ENCODE data around the gene MYOM3. TPM values are rescaled to one million over a fixed set of nuclear protein-coding genes. Genes with fewer than 3 reads are reported as not detected.
A peak's percentile ranks its signal among the peaks of the same experiment; 100 is the strongest.

Gene MYOM3
- total and polyA plus RNA-seq, 2 of the 4 experiments (the other 2 are of a cell fraction) = 0.03 TPM; not detected in 1

GRCh38 chr1:24150234-24151174, 38.6 kb upstream of the MYOM3 start:
- ChIA-PET CTCF (interaction anchor here (0.5 to 1.6 kb wide), 10 partner anchors 8 to 314 kb away, joined by 3 to 13 read pairs (median 4); no protein-coding TSS in a partner anchor), POLR2A (ENCODE audit: unreplicated experiment) (no interaction called here)
- no peak overlapping the region for H4K5ac ChIP-seq (ENCODE audit: low read depth, low read length)
- no peak overlapping the region for H2BK15ac ChIP-seq (ENCODE audit: low read depth, low read length)
- 0 out of 2 replicates have a peak overlapping the region, but pooled peaks have one; percentile 28 for H3K4ac ChIP-seq (ENCODE audit: low read depth, low read length)
- no peak overlapping the region for H2BK5ac ChIP-seq (ENCODE audit: low read depth, low read length, poor library complexity, severe bottlenecking)
- peaks cover 54% of the 10 kb centered on the region for H3K27me3 ChIP-seq (ENCODE audit: control insufficient read depth, insufficient read depth, low read length)
- no peak overlapping the region for H4K8ac ChIP-seq (ENCODE audit: low read depth in 2 of 2, low read length in 2 of 2)
- no peak overlapping the region for H3K27ac ChIP-seq (ENCODE audit: insufficient read depth, low read length)
- H2BK120ac ChIP-seq (ENCODE audit: low read depth, low read length) = peak overlapping the region; percentile 36; the same call in 1 of the 2 replicates
- peaks cover 5% of the 10 kb centered on the region; the same call in 1 of the 2 replicates for H3K9me1 ChIP-seq (ENCODE audit: insufficient read depth, low read length)
- H3K4me3 ChIP-seq (ENCODE audit: insufficient read depth, low read depth, low read length) = no peak overlapping the region
- no peaks in the 10 kb centered on the region for H3K36me3 ChIP-seq (ENCODE audit: control insufficient read depth, insufficient read depth, low read length)
- DNase-seq (peak; percentile 67), ATAC-seq (ENCODE audit: low read depth) (peak; percentile 99)
- WGBS, 2 experiments (ENCODE audit: extremely low coverage in 2 of 2, insufficient read length in 1 of 2) = 30% methylated on average over 12 of the region's 36 CpGs; no CpG with 5 or more reads in 1 of the 2 experiments
- no peak overlapping the region for H2BK20ac ChIP-seq (ENCODE audit: low read depth, low read length)
- no peak overlapping the region for H3K23ac ChIP-seq (ENCODE audit: low read depth, low read length)
- H4K91ac ChIP-seq (ENCODE audit: insufficient read depth, low read depth, low read length) = no peak overlapping the region
- in situ Hi-C loops (cut with MboI; ENCODE audit: low sequenced_read_pairs) = no loop called here
- no peak overlapping the region for H2AK9ac ChIP-seq (replicated peaks; ENCODE audit: low read depth, low read length, poor library complexity)
- BruUV-seq (replicated peaks) = no TSS peak
- intact Hi-C loops (cut with micrococcal nuclease) = loop anchor here (2.0 to 5.0 kb wide), 2 partner anchors 47 to 240 kb away; no protein-coding TSS in a partner anchor
- no peak overlapping the region for H3K9ac ChIP-seq (ENCODE audit: low read depth, low read length)
- H3K4me2 ChIP-seq (ENCODE audit: low read depth, low read length) = peak overlapping the region; percentile 56
- H3K18ac ChIP-seq (ENCODE audit: low read depth, low read length) = no peak overlapping the region
- H3K14ac ChIP-seq (replicated peaks; ENCODE audit: low read depth, low read length) = no peak overlapping the region
- H3K56ac ChIP-seq (ENCODE audit: extremely low read depth, insufficient read depth, low read length) = no peak overlapping the region
- no peaks in the 10 kb centered on the region for H4K20me1 ChIP-seq (ENCODE audit: insufficient read depth, low read length)
- no peak overlapping the region; the same call in 1 of the 2 replicates for H2AK5ac ChIP-seq (ENCODE audit: low read depth, low read length)
- H3K79me1 ChIP-seq (ENCODE audit: low read depth in 1 of 2, low read length in 2 of 2) = no peaks in the 10 kb centered on the region
- dilution Hi-C loops (cut with HindIII; ENCODE audit: low sequenced_read_pairs, unreplicated experiment) = no loop called here
- H2AFZ ChIP-seq (replicated peaks; ENCODE audit: low read length, poor library complexity) = peak overlapping the region; percentile 87
- no peaks in the 10 kb centered on the region for H3K9me3 ChIP-seq (ENCODE audit: control insufficient read depth, insufficient read depth, low read length)
- H3K4me1 ChIP-seq (ENCODE audit: control insufficient read depth, insufficient read depth, low read length) = peaks cover 5% of the 10 kb centered on the region
- TF ChIP-seq CTCF (conservative IDR thresholded peaks at IDR 0.05; ENCODE audit: low read depth, low read length) (peak; percentile 68), RCOR1 (IDR thresholded peaks at IDR 0.05; ENCODE audit: insufficient replicate concordance, low read length) (no peak), MAZ (IDR thresholded peaks at IDR 0.05; ENCODE audit: borderline replicate concordance, low read depth, low read length) (no peak), USF2 (IDR thresholded peaks at IDR 0.05; ENCODE audit: low read depth, low read length) (no peak), CEBPB (IDR thresholded peaks at IDR 0.05; ENCODE audit: low read depth, low read length) (no peak), FOS (IDR thresholded peaks at IDR 0.05; ENCODE audit: low read depth, low read length) (no peak), RFX5 (IDR thresholded peaks at IDR 0.05; ENCODE audit: low read depth, low read length) (no peak), BHLHE40 (IDR thresholded peaks at IDR 0.05; ENCODE audit: low read depth, low read length) (no peak), ELK1 (IDR thresholded peaks at IDR 0.05; ENCODE audit: borderline replicate concordance, low read depth, low read length) (no peak), NFE2L2 (IDR thresholded peaks at IDR 0.05; ENCODE audit: low read depth, low read length) (no peak), SMC3 (IDR thresholded peaks at IDR 0.05; ENCODE audit: low read depth, low read length) (peak; percentile 44), CHD1 (IDR thresholded peaks at IDR 0.05; ENCODE audit: low read depth, low read length) (no peak), MAFK (IDR thresholded peaks at IDR 0.05; ENCODE audit: low read depth, low read length) (no peak)
